DMS 273 (cell line): ENCODE results near the gene CCNB3.

Source experiments
- DNase-seq: peaks from one replicate; lab custom pipeline; 2025; ENCODE audit not compliant: unreplicated experiment; lab: John Stamatoyannopoulos, UW

The CCNB3 gene

DNA sequence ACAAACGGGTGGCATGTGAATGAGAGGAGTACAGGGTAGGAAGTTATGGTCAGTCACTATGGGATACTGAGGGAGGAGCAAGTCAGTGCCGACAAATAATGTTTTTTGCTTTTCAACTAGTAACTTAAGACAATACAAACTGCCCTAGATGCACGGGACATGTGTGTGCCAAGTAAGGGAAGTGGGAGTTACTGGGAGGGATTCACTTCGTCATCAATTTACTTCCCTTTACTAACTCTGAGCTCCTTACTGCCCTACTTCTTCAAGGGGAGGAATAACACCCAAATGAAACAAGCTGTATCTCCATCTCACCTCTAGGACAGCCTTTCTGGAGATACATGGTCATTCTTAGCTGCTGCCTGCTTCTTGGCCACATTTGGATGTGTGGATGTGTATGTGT, 168.4 kb downstream of the CCNB3 start:
- no peak for DNase-seq

DNA sequence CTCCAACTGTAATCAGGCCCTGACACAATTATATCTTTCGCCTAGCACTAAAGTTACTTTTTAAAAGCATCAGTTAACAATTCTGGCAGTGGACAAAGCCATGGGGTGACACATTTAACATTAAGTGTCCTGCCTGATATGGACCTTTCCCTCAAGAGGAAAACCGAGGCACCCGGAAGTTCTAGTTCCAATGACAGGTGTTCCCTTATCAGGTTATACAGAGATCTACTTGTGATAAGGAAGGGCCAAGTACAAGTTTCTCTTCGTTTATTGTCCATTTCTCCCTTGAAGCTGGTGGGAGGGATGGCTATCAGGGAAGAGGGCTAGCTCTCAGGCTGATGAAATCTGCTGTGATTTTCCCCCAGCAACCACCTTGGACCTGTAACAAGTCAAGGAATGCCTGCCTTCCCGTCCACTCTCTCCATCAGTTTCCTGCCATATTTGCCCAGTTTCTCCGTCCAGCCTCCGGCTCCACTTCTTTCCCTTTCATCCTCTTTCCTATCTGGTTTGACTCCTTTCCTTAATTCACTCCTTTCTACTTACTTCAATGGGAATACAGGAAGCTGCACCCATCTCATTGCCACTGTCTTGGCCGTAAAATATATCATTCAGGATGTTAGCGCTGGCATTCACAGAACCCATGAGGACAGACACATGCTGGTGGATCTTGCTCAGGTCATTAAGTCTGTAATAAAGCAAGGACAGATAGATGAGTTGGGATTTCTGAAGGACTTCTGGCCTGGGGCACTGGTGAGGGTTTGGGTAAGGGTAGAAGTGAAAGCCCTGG, 171.1 kb downstream of the CCNB3 start:
- DNase-seq, result no peak

DNA sequence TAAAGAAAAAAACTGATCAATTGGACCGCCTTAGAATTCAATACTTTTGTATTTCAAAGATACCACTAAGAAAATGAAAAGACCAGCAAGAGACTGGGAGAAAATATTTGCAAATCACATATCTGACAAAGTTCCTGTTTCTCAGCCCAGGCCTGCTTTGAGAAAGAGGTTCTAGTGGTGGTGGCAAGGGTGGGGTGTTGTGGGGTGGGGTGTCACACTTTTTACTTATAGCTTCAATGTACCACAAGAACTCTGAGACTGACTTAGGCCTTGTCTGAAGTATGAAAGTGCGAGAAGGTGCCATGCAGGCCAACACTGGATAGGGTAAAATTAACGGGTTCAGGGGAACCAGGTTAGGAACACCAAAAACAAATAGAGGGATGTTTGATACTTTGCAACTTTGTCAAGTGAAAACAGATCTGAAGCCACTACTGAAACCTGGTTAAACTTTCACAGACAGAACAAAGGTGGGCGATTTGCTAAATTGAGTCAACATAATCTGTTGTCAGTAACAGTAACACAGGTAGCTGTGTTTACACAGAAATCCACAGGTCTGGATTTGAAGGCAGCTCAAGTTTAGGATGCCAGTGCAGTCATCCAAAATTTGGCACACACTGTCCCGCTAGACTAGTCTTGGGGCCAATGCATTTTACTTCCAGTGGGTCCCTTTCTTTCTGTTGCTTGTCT, 177.3 kb downstream of the CCNB3 start:
- DNase-seq, result no peak

- DNase-seq, result no peak
These were observed 182.0 kb downstream of the CCNB3 start for GRCh38 chrX:50386520-50386919.

GRCh38 chrX:50393902-50394301, 189.3 kb downstream of the CCNB3 start:
- DNase-seq, result no peak
